ENCODE measurements around the gene SYNDIG1.

SYNDIG1 gene

GRCh38 chr20:24629668-24630067 is 160.2 kb downstream of the SYNDIG1 start:
- Mint-ChIP-seq H3K27ac (no peak overlapping the region), H3K4me1 (ENCODE audit: low read depth) (peaks cover 12% of the 10 kb centered on the region), H3K36me3 (no peaks in the 10 kb centered on the region), H3K9me3 (ENCODE audit: low read depth) (no peaks in the 10 kb centered on the region), H3K4me3 (no peak overlapping the region), H3K27me3 (no peaks in the 10 kb centered on the region)

DNA sequence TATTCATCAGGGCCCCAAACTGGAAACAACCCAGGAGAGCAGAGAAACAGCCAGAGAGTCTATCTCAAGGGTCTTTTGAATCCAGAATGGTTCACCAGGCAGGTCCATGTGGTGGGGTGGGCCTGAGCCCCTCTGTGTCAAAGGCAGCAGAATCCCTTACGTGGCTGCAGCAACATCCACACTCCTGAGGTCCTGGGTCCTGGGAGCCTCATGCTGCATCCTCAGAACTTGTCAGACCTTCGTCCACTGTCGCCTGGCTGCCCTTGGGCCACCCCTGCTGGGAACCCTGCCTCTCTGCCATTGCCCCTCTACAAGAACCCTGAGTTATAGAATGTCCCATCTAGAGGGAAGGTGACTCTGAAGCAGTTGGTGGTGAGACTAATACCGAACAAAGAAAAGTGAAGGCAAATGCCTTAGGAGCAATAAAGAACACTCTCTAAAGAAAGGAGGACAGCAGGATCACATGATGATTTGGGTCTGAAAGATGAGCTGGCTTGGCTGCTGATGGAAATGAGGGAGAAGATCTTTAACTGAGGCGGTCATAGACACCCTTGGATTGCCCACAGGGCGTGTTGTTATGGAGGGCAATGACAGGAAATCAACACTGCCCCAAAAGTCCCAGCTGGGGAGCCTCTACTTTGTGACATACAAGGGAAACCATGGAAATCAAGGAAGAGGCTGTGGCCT is 161.2 kb downstream of the SYNDIG1 start:
- H3K4me1 Mint-ChIP-seq (ENCODE audit: low read depth), result peaks cover 12% of the 10 kb centered on the region
- no peaks in the 10 kb centered on the region for H3K27me3 Mint-ChIP-seq
- H3K27ac Mint-ChIP-seq, result no peak overlapping the region
- no peak overlapping the region for H3K4me3 Mint-ChIP-seq
- no peaks in the 10 kb centered on the region for H3K36me3 Mint-ChIP-seq
- no peaks in the 10 kb centered on the region for H3K9me3 Mint-ChIP-seq (ENCODE audit: low read depth)

DNA sequence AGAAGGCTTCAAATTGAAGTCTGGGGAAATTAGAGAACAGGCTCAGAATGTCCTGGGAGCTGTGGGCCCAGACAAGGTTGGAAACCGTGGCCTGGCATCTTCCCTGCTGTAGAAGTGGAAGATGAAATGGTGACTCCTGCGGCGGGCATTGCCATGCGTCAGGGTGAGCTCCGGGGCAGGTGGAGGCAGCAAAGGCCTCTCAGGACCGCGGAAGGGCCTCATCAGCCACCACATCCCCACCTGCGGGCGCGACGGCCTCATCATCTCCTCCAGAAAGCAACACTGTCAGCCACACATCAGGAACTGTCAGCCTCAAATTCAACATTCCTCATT is 161.7 kb downstream of the SYNDIG1 start:
- no peaks in the 10 kb centered on the region for H3K27me3 Mint-ChIP-seq
- H3K4me3 Mint-ChIP-seq, result no peak overlapping the region
- no peak overlapping the region for H3K27ac Mint-ChIP-seq
- no peaks in the 10 kb centered on the region for H3K36me3 Mint-ChIP-seq
- H3K9me3 Mint-ChIP-seq (ENCODE audit: low read depth), result no peaks in the 10 kb centered on the region
- peaks cover 12% of the 10 kb centered on the region for H3K4me1 Mint-ChIP-seq (ENCODE audit: low read depth)

DNA sequence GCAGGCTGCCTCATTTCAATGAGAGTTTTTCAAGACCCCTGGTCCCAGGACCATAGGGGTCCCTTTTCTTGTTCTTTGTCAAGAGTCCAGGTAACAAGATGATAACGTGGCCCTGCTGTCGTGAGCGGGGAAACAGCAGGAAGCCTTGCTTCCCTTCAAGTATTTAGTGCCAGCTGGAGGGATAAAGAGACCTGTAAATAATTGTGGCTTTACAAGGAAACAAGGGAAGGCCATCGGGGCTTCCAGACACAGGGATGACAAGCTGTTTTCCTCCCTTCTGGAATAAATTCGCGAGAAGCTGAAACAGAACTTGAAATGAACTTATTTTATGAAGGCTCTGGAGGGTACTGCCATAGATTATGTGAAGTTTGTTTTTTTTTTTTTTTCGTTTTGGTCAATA is 163.2 kb downstream of the SYNDIG1 start:
- peaks cover 12% of the 10 kb centered on the region for H3K4me1 Mint-ChIP-seq (ENCODE audit: low read depth)
- H3K4me3 Mint-ChIP-seq, result no peak overlapping the region
- no peaks in the 10 kb centered on the region for H3K9me3 Mint-ChIP-seq (ENCODE audit: low read depth)
- no peaks in the 10 kb centered on the region for H3K36me3 Mint-ChIP-seq
- no peaks in the 10 kb centered on the region for H3K27me3 Mint-ChIP-seq
- no peak overlapping the region for H3K27ac Mint-ChIP-seq

DNA sequence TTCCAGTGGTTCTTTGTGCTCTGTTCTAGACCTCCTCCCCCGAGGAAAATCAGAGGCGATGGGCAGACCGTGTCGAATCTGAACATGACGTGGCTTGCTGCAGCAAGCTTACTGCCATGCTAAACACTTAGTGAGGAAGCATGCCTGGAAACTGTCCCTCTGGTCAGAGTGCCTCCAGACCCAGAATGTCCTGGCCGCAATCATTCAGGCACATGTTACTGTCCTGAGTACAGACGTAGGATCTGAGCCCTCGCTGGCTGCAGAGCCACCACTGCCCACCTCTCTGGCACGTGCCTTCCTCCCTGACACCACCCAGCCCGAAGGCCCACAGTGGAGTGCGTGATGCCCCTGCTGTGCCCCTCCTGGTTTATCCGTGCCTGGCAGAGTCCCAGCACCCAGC is 163.6 kb downstream of the SYNDIG1 start:
- no peaks in the 10 kb centered on the region for H3K36me3 Mint-ChIP-seq
- H3K4me1 Mint-ChIP-seq (ENCODE audit: low read depth), result peaks cover 12% of the 10 kb centered on the region
- H3K9me3 Mint-ChIP-seq (ENCODE audit: low read depth), result no peaks in the 10 kb centered on the region
- no peak overlapping the region for H3K27ac Mint-ChIP-seq
- no peak overlapping the region for H3K4me3 Mint-ChIP-seq
- no peaks in the 10 kb centered on the region for H3K27me3 Mint-ChIP-seq

DNA sequence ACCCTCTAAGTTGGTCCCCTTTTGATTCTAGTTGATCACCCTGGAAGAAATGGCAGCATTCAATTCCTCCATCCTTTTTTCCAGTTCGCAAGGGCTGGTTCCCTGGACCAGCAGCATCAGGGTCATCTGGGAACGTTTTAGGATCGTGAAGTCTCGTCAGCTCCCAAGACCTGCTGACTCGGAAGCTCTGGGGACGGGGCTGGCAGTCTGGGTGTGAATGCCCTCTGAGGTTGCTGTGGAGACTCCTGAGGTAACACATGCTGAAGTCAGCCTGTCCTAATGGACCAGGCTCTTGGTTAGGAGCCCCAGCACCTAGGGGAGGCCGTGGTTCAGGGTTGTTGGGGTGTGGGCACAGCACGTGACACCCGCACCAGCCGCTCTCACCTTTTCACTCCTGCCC is 164.1 kb downstream of the SYNDIG1 start:
- Mint-ChIP-seq H3K9me3 (ENCODE audit: low read depth) (no peaks in the 10 kb centered on the region), H3K4me3 (no peak overlapping the region), H3K36me3 (no peaks in the 10 kb centered on the region), H3K27ac (no peak overlapping the region), H3K27me3 (no peaks in the 10 kb centered on the region), H3K4me1 (ENCODE audit: low read depth) (peaks cover 10% of the 10 kb centered on the region)

- Mint-ChIP-seq H3K36me3 (no peaks in the 10 kb centered on the region), H3K27me3 (no peaks in the 10 kb centered on the region), H3K4me1 (ENCODE audit: low read depth) (peaks cover 1% of the 10 kb centered on the region), H3K4me3 (no peak overlapping the region), H3K9me3 (ENCODE audit: low read depth) (no peaks in the 10 kb centered on the region), H3K27ac (no peak overlapping the region)
Observed at GRCh38 chr20:24634855-24635254, 165.4 kb downstream of the SYNDIG1 start.

GRCh38 chr20:24636626-24637025 is 167.2 kb downstream of the SYNDIG1 start:
- Mint-ChIP-seq H3K27me3 (no peaks in the 10 kb centered on the region), H3K4me1 (ENCODE audit: low read depth) (no peaks in the 10 kb centered on the region), H3K9me3 (ENCODE audit: low read depth) (no peaks in the 10 kb centered on the region), H3K27ac (no peak overlapping the region), H3K4me3 (no peak overlapping the region), H3K36me3 (no peaks in the 10 kb centered on the region)

- H3K9me3 Mint-ChIP-seq (ENCODE audit: low read depth), result no peaks in the 10 kb centered on the region
Observed at GRCh38 chr20:24637087-24637486, 167.7 kb downstream of the SYNDIG1 start.

DNA sequence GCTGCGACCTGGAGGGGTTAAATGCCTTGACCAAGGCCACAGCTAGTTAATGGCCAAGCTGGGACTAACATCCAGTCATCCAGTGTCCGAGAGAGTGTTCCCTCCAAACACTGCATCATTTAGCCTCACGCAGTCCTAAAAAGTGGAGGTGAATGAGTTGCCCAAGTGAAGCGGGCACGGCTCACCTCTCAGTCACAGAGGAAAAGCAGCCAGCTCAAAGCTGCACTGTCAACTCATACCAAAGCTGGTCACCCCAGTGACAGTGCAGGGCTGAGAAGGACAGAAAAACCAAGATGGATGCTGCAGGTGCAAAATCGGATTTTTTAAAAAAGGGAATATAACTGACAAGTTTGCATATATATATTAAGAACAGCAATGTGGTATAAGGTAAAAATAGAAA is 168.5 kb downstream of the SYNDIG1 start:
- Mint-ChIP-seq H3K27ac (no peak overlapping the region), H3K9me3 (ENCODE audit: low read depth) (no peaks in the 10 kb centered on the region), H3K4me1 (ENCODE audit: low read depth) (no peaks in the 10 kb centered on the region), H3K36me3 (no peaks in the 10 kb centered on the region), H3K27me3 (peaks cover under 1% of the 10 kb centered on the region), H3K4me3 (no peak overlapping the region)

More at GRCh38 chr20:24637087-24637486, 167.7 kb downstream of the SYNDIG1 start:
- Mint-ChIP-seq H3K36me3 (no peaks in the 10 kb centered on the region), H3K4me3 (no peak overlapping the region), H3K27me3 (no peaks in the 10 kb centered on the region), H3K4me1 (ENCODE audit: low read depth) (no peaks in the 10 kb centered on the region), H3K27ac (no peak overlapping the region)

DNA sequence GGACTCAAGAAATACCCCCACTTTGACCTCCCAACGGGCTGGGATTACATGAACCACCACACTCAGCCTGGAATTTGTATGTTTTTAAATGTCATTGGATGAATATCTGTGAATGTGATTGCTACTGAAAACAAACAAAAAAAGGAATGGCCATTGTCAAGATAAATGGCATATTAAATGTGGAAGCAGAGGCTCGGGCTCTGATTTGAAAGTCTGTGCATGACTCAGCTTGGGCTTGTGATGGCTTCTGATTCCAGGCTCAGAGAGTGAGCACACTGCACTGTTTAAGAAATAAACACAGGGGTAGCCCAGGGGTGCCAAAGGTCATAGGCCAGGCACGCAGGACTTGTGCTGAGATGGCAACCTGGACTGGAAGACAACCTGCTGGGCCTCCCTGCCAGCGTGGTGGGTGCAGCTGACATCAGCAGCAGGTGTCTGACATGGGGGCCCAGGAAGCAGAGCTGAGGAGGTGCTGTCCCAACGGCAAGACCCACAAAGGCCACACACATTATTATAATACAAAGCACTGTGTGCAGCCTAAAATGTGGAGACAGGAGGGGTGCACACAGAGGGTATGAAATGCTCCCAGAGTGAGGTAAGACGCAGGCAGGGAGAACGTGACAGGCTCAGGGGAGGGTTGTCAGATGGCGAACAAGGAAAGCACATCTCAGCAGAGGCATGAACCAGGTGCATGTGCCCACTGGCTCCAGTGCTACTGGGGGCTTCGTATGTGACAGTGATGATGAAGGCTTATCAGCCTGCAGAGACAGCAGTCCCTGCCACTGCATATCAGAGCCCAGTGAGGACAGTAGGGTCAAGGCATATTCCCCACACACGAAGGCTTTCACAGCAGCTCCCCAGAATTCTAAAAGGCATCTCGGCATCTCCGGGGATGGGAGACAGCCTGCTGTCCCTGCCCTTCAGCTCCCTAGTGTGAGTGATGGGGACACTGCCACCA is 169.4 kb downstream of the SYNDIG1 start:
- Mint-ChIP-seq H3K9me3 (ENCODE audit: low read depth) (no peaks in the 10 kb centered on the region), H3K4me1 (ENCODE audit: low read depth) (no peaks in the 10 kb centered on the region), H3K27ac (no peak overlapping the region), H3K27me3 (peaks cover 2% of the 10 kb centered on the region), H3K36me3 (no peaks in the 10 kb centered on the region), H3K4me3 (no peak overlapping the region)

DNA sequence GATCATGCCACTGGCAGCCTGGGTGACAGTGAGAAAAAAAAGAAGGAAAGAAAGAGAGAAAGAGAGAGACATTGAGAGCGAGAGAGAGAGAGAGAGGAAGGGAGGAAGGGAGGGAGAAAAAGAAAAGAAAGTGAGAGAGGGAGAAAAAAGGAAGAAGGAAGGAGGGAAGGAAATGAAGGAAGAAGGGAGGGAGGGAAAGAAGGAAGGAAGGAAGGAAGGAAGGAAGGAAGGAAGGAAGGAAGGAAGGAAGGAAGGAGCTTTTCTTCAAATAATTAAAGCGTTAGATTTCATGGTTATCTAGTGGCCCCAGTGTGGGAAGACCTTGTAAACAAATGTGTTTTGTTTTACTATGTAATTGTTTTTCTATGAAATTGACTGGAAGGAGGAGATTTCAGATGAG is 170.8 kb downstream of the SYNDIG1 start:
- Mint-ChIP-seq H3K4me1 (ENCODE audit: low read depth) (no peaks in the 10 kb centered on the region), H3K4me3 (no peak overlapping the region), H3K36me3 (no peaks in the 10 kb centered on the region), H3K9me3 (ENCODE audit: low read depth) (no peaks in the 10 kb centered on the region), H3K27me3 (peaks cover 2% of the 10 kb centered on the region), H3K27ac (no peak overlapping the region)

- Mint-ChIP-seq H3K9me3 (ENCODE audit: low read depth) (no peaks in the 10 kb centered on the region), H3K4me1 (ENCODE audit: low read depth) (no peaks in the 10 kb centered on the region), H3K27ac (no peak overlapping the region), H3K36me3 (no peaks in the 10 kb centered on the region), H3K27me3 (peaks cover 2% of the 10 kb centered on the region), H3K4me3 (no peak overlapping the region)
Observed at GRCh38 chr20:24640686-24641085, 171.3 kb downstream of the SYNDIG1 start.

GRCh38 chr20:24643731-24644626 is 174.6 kb downstream of the SYNDIG1 start:
- Mint-ChIP-seq H3K4me3 (no peak overlapping the region), H3K4me1 (ENCODE audit: low read depth) (peaks cover 4% of the 10 kb centered on the region), H3K27ac (no peak overlapping the region), H3K9me3 (ENCODE audit: low read depth) (no peaks in the 10 kb centered on the region), H3K36me3 (no peaks in the 10 kb centered on the region), H3K27me3 (peaks cover 8% of the 10 kb centered on the region)

DNA sequence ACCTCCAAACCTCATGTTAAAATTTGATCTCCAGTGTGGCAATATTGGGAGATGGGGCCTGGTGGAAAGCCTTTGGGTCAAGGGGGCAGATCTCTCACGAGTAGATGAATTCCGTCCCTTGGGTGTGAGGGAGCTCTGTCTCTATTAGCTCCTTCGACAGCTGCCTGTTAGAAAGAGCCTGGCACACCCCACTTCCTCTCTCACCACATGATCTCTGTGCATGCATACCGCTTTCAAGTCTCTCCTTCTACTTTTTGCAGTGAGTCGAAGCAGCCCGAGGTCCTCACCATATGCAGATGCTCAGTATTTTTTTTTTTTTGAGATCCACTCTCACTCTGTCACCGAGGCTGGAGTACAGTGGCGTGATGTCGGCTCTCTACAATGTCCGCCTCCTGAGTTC is 176.9 kb downstream of the SYNDIG1 start:
- Mint-ChIP-seq H3K4me3 (no peak overlapping the region), H3K27ac (no peak overlapping the region), H3K4me1 (ENCODE audit: low read depth) (peaks cover 4% of the 10 kb centered on the region), H3K36me3 (no peaks in the 10 kb centered on the region), H3K9me3 (ENCODE audit: low read depth) (no peaks in the 10 kb centered on the region), H3K27me3 (peaks cover 8% of the 10 kb centered on the region)
